ENCODE results near the gene CCL17.

CCL17 gene

GRCh38 chr16:57377080-57377841, 27.3 kb upstream of the CCL17 start:
- DNase-seq, result peak; percentile 4

GRCh38 chr16:57379579-57379978, 25.0 kb upstream of the CCL17 start:
- DNase-seq, result no peak

- no peak for DNase-seq
Observed at GRCh38 chr16:57380671-57381462, 23.7 kb upstream of the CCL17 start.

- no peak for DNase-seq
Observed at GRCh38 chr16:57381791-57382534, 22.6 kb upstream of the CCL17 start.

GRCh38 chr16:57382535-57383275, 21.9 kb upstream of the CCL17 start:
- DNase-seq, result no peak

GRCh38 chr16:57383276-57384247, 21.0 kb upstream of the CCL17 start:
- DNase-seq, result peak; percentile 62

- no peak for DNase-seq
Observed at GRCh38 chr16:57384248-57385070, 20.1 kb upstream of the CCL17 start.

GRCh38 chr16:57385083-57385482, 19.5 kb upstream of the CCL17 start:
- DNase-seq, result no peak

GRCh38 chr16:57386381-57386951, 18.1 kb upstream of the CCL17 start:
- DNase-seq, result peak; percentile 50

GRCh38 chr16:57387598-57388354, 16.8 kb upstream of the CCL17 start:
- no peak for DNase-seq

GRCh38 chr16:57388359-57389086, 16.0 kb upstream of the CCL17 start:
- no peak for DNase-seq

- no peak for DNase-seq
Observed at GRCh38 chr16:57389087-57389468, 15.5 kb upstream of the CCL17 start.

GRCh38 chr16:57390636-57391295, 13.8 kb upstream of the CCL17 start:
- no peak for DNase-seq

- no peak for DNase-seq
Observed at GRCh38 chr16:57391300-57391699, 13.3 kb upstream of the CCL17 start.

- no peak for DNase-seq
Observed at GRCh38 chr16:57391708-57392107, 12.9 kb upstream of the CCL17 start.

- no peak for DNase-seq
Observed at GRCh38 chr16:57392694-57393093, 11.9 kb upstream of the CCL17 start.

GRCh38 chr16:57394444-57394843, 10.1 kb upstream of the CCL17 start:
- DNase-seq, result no peak

- no peak for DNase-seq
Observed at GRCh38 chr16:57395026-57395425, 9.5 kb upstream of the CCL17 start.
